Gastrocnemius medialis (tissue), 4 donors: ENCODE results near the gene ACOT6. TPM values are rescaled to one million over a fixed set of nuclear protein-coding genes. Genes with fewer than 3 reads are reported as not detected.

Experiments
- ATAC-seq, 2 donors: fragments of 150-250 bp; one replicate each; pipeline ENCODE4 v1.9.1; 2016
- DNase-seq, 2 donors: peaks; one replicate each; pipeline ENCODE4 v3.0.0-alpha.2; 2019
- H3K27ac ChIP-seq, 4 donors: fragments of 200-600 bp; sonication (generic); 1 replicate in 1 of 4; 2 replicates in 3 of 4; pipeline ENCODE4 v1.5.1; 2016 to 2018; ENCODE audit warnings: mild to moderate bottlenecking in 2 of 4, moderate library complexity in 1 of 4
- H3K27me3 ChIP-seq, 3 donors: fragments of 200-600 bp; sonication (generic) in 2 of 3; 1 replicate in 1 of 3; 2 replicates in 2 of 3; pipeline versions ENCODE4 v1.5.1 to v1.6.0; 2016 to 2019; ENCODE audit warnings: mild to moderate bottlenecking in 1 of 3, moderate library complexity in 1 of 3
- H3K36me3 ChIP-seq, 2 donors: fragments of 200-600 bp; sonication (generic) in 1 of 2; one replicate each; pipeline ENCODE4 v1.5.1; 2017 to 2018
- H3K4me1 ChIP-seq, 2 donors: fragments of 200-600 bp; sonication (generic) in 1 of 2; one replicate each; pipeline ENCODE4 v1.5.1; 2016 to 2017; ENCODE audit warnings: mild to moderate bottlenecking in 2 of 2
- H3K4me3 ChIP-seq, 4 donors: fragments of 200-600 bp; sonication (generic) in 3 of 4; 1 replicate in 1 of 4; 2 replicates in 3 of 4; pipeline ENCODE4 v1.5.1; 2016 to 2019; ENCODE audit warnings: mild to moderate bottlenecking in 2 of 4
- H3K9me3 ChIP-seq, 3 donors: fragments of 200-600 bp; sonication (generic) in 2 of 3; 1 replicate in 1 of 3; 2 replicates in 2 of 3; pipeline ENCODE4 v1.5.1; 2016 to 2019
- CTCF ChIP-seq, 5 experiments: fragments of 450-650 bp in 3 of 5; fragments of 200-600 bp in 2 of 5; sonication (generic) in 2 of 5; IDR thresholded peaks in 4 of 5; conservative IDR thresholded peaks in 1 of 5; 1 replicate in 4 of 5; 2 replicates in 1 of 5; pipeline ENCODE4 v1.5.1; 2016 to 2019; ENCODE audit warnings: antibody characterized with exemption in 5 of 5, mild to moderate bottlenecking in 3 of 5, moderate library complexity in 3 of 5
- POLR2A ChIP-seq, 2 donors: fragments of 450-650 bp; IDR thresholded peaks; one replicate each; pipeline ENCODE4 v1.6.1; 2017; ENCODE audit warnings: antibody characterized with exemption in 2 of 2, mild to moderate bottlenecking in 2 of 2, moderate library complexity in 2 of 2
- in situ Hi-C, 4 donors: fragments of 200-750 bp; cut with MboI; loops; one replicate each; pipeline versions ENCODE4 v1.15.0 to v1.8.0; 2017; ENCODE audit warnings: low sequenced_read_pairs in 4 of 4
- intact Hi-C: fragments of 100-400 bp; cut with DNase I; formaldehyde crosslinking; loops from one replicate; pipeline ENCODE4 v1.15.1; 2023; ENCODE audit warnings: low total_unique reads
- total RNA-seq, 4 donors: library from RNA; depleted of rRNA; stranded (reverse); fragments of >200 nt; gene quantifications; one replicate each; pipeline versions ENCODE4 v1.1.0 to v1.2.3, GENCODE V29; 2016

ACOT6 gene
- total RNA-seq, 4 donors from 2014 or later = not detected

- Histone ChIP-seq H3K27ac (peak overlapping the region in 1 of 4 donors; percentile 44), H3K36me3 (no peaks in the 10 kb centered on the region), H3K9me3 (no peaks in the 10 kb centered on the region), H3K27me3 (no peaks in the 10 kb centered on the region), H3K4me1 (no peaks in the 10 kb centered on the region), H3K4me3 (no peak overlapping the region)
- peak in 2 of 5 experiments; percentile 1 to 26 for TF ChIP-seq CTCF (IDR thresholded peaks at IDR 0.05 in 4 of 5, conservative IDR thresholded peaks at IDR 0.05 in 1 of 5)
- no peak for TF ChIP-seq POLR2A (IDR thresholded peaks at IDR 0.05)
- in situ Hi-C loops = no loop called here
- peak; percentile 96 for ATAC-seq
- intact Hi-C loops = no loop called here
- DNase-seq = peak; percentile 45 to 58
Measured at GRCh38 chr14:73662487-73662943, 50.2 kb downstream of the ACOT6 start.

- no peak for TF ChIP-seq POLR2A (IDR thresholded peaks at IDR 0.05)
- no peak for TF ChIP-seq CTCF (IDR thresholded peaks at IDR 0.05 in 4 of 5, conservative IDR thresholded peaks at IDR 0.05 in 1 of 5)
- no peaks in the 10 kb centered on the region for H3K9me3 ChIP-seq
- H3K36me3 ChIP-seq = no peaks in the 10 kb centered on the region
- intact Hi-C loops (no loop called here), in situ Hi-C loops (no loop called here)
- H3K4me1 ChIP-seq = no peaks in the 10 kb centered on the region
- DNase-seq (no peak), ATAC-seq (no peak)
- H3K27me3 ChIP-seq = no peaks in the 10 kb centered on the region
- no peak overlapping the region for H3K27ac ChIP-seq
- H3K4me3 ChIP-seq = no peak overlapping the region
Measured at GRCh38 chr14:73663548-73664212, 51.4 kb downstream of the ACOT6 start.

DNA sequence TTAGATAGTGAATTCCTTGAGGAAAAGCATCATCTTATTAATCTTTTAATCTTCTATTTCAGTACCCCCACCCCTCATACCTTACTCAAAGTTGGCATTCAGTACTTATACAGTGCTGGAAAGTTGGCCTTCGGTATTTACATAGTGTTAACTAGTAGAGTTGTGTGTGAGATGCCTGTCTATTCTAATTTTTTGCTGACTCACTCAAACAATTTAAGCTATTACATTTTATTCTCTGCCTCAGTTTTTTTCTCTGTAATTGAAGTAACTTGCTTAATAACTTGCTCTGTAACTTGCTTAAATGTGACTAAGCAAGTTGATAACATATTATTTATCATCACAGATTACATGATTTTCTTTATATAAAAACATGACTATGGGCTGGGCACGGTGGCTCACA, 52.8 kb downstream of the ACOT6 start:
- ATAC-seq = no peak
- in situ Hi-C loops = no loop called here
- no peak overlapping the region for H3K4me3 ChIP-seq
- no peaks in the 10 kb centered on the region for H3K36me3 ChIP-seq
- no peaks in the 10 kb centered on the region for H3K9me3 ChIP-seq
- H3K4me1 ChIP-seq = no peaks in the 10 kb centered on the region
- DNase-seq = no peak
- no peak overlapping the region for H3K27ac ChIP-seq
- TF ChIP-seq POLR2A (IDR thresholded peaks at IDR 0.05) = no peak
- no peak for TF ChIP-seq CTCF (IDR thresholded peaks at IDR 0.05 in 4 of 5, conservative IDR thresholded peaks at IDR 0.05 in 1 of 5)
- intact Hi-C loops = no loop called here
- H3K27me3 ChIP-seq = no peaks in the 10 kb centered on the region

GRCh38 chr14:73666583-73666982, 54.3 kb downstream of the ACOT6 start:
- no peak for DNase-seq
- H3K4me1 ChIP-seq = no peaks in the 10 kb centered on the region
- no peak overlapping the region for H3K4me3 ChIP-seq
- H3K36me3 ChIP-seq = no peaks in the 10 kb centered on the region
- intact Hi-C loops = no loop called here
- H3K27ac ChIP-seq = no peak overlapping the region
- ATAC-seq = no peak
- H3K9me3 ChIP-seq = no peaks in the 10 kb centered on the region
- no peaks in the 10 kb centered on the region for H3K27me3 ChIP-seq
- in situ Hi-C loops = no loop called here
- no peak for TF ChIP-seq POLR2A (IDR thresholded peaks at IDR 0.05)
- TF ChIP-seq CTCF (IDR thresholded peaks at IDR 0.05 in 4 of 5, conservative IDR thresholded peaks at IDR 0.05 in 1 of 5) = no peak

DNA sequence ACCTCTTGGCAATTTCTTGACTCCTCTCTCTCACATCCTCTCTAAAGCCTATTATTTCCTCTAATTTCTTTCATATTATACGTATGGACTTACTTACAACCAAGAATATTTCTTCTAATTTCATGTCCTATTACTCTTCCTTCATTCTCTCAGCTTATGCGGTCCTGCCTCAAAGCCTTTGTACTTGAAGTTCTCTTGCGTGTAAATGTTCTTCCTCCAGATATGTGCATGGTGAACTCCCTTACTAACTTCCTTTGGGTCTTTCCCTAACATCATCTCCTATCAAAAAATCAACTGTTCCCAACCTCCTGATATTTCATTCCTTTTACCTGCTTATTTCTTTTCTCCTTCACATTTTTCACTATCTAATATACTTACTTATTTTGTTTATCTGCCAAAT, 55.5 kb downstream of the ACOT6 start:
- Histone ChIP-seq H3K36me3 (no peaks in the 10 kb centered on the region), H3K27ac (no peak overlapping the region), H3K4me3 (no peak overlapping the region), H3K9me3 (no peaks in the 10 kb centered on the region), H3K27me3 (no peaks in the 10 kb centered on the region), H3K4me1 (no peaks in the 10 kb centered on the region)
- intact Hi-C loops (no loop called here), in situ Hi-C loops (no loop called here)
- DNase-seq = no peak
- ATAC-seq = no peak
- TF ChIP-seq CTCF (IDR thresholded peaks at IDR 0.05 in 4 of 5, conservative IDR thresholded peaks at IDR 0.05 in 1 of 5) (no peak), POLR2A (IDR thresholded peaks at IDR 0.05) (no peak)
